DMS114 treated with DMSO at 0.1 percent for 48 hours (cell line): Measurements from ENCODE around the gene TOX3.

ENCODE experiments used
- DNase-seq: peaks from one replicate; lab custom pipeline; 2025; ENCODE audit not compliant: unreplicated experiment; lab: John Stamatoyannopoulos, UW

TOX3 gene

GRCh38 chr16:52538511-52538910 lies 8.4 kb downstream of the TOX3 start:
- DNase-seq = no peak

GRCh38 chr16:52537516-52537915 lies 9.4 kb downstream of the TOX3 start:
- no peak for DNase-seq

GRCh38 chr16:52535076-52535475 lies 11.9 kb downstream of the TOX3 start:
- DNase-seq = no peak

- DNase-seq = no peak
Measured at GRCh38 chr16:52533296-52533695, 13.6 kb downstream of the TOX3 start.

GRCh38 chr16:52532384-52532783 lies 14.6 kb downstream of the TOX3 start:
- DNase-seq = no peak

- DNase-seq = no peak
Measured at GRCh38 chr16:52529226-52529625, 17.7 kb downstream of the TOX3 start.

GRCh38 chr16:52528393-52529065 lies 18.4 kb downstream of the TOX3 start:
- DNase-seq = no peak

- DNase-seq = no peak
Measured at GRCh38 chr16:52526830-52527229, 20.1 kb downstream of the TOX3 start.

- DNase-seq = no peak
Measured at GRCh38 chr16:52526116-52526828, 20.7 kb downstream of the TOX3 start.

- no peak for DNase-seq
Measured at GRCh38 chr16:52521570-52521969, 25.4 kb downstream of the TOX3 start.

GRCh38 chr16:52518884-52519283 lies 28.1 kb downstream of the TOX3 start:
- no peak for DNase-seq

- no peak for DNase-seq
Measured at GRCh38 chr16:52515068-52515671, 31.8 kb downstream of the TOX3 start.

GRCh38 chr16:52512297-52512987 lies 34.5 kb downstream of the TOX3 start:
- DNase-seq = no peak

- DNase-seq = no peak
Measured at GRCh38 chr16:52501746-52502145, 45.2 kb downstream of the TOX3 start.

- no peak for DNase-seq
Measured at GRCh38 chr16:52500963-52501362, 46.0 kb downstream of the TOX3 start.

- DNase-seq = no peak
Measured at GRCh38 chr16:52499060-52499440, 47.9 kb downstream of the TOX3 start.

- DNase-seq = no peak
Measured at GRCh38 chr16:52498328-52499059, 48.4 kb downstream of the TOX3 start.

GRCh38 chr16:52497067-52497816 lies 49.7 kb downstream of the TOX3 start:
- DNase-seq = no peak

GRCh38 chr16:52496051-52496876 lies 50.7 kb downstream of the TOX3 start:
- no peak for DNase-seq

- DNase-seq = no peak
Measured at GRCh38 chr16:52494621-52495020, 52.3 kb downstream of the TOX3 start.
